D721Med (cell line): Measurements from ENCODE around the gene PRPF38B.
"Not testable (repeated sequence)": the region's sequence is repeated elsewhere in the genome, so short reads cannot be mapped to it uniquely, and the experiment has no call there.

Experiments
- DNase-seq: peaks from one replicate; pipeline ENCODE4 v3.0.0; 2011; ENCODE audit warnings: low spot score; ENCODE audit not compliant: insufficient read length
- FAIRE-seq: peaks from 2 replicates; lab custom pipeline; 2011; peaks lifted over from hg19 to GRCh38; lab: Jason Lieb, UNC
- TF ChIP-seq, protein P1 (sequence below): IDR thresholded peaks from 2 replicates; pipeline ENCODE4 v1.5.1; 2012; ENCODE audit warnings: mild to moderate bottlenecking, control low read depth; ENCODE audit not compliant: insufficient read depth; ENCODE audit errors: missing control alignments

PRPF38B gene

DNA sequence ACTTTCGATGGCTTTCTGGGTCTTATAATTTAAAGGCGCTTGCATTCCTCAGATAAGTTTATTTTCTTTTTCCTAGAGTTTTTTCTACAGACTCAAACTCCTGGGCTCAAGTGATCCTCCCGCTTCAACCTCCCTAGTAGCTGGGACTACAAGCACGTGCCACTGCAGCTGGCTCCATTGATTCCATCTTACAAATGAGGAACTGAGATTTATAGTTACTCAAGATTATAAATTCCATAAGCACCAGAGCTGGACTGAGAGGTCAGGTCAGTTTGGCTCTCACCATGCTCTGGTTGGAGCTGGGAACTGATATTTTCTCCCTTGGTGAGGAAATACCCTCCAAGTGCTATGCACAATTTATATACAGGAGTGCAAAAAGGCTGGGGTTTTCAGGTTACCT is 13.4 kb upstream of the PRPF38B start:
- no peak for DNase-seq
- TF ChIP-seq, protein P1, sequence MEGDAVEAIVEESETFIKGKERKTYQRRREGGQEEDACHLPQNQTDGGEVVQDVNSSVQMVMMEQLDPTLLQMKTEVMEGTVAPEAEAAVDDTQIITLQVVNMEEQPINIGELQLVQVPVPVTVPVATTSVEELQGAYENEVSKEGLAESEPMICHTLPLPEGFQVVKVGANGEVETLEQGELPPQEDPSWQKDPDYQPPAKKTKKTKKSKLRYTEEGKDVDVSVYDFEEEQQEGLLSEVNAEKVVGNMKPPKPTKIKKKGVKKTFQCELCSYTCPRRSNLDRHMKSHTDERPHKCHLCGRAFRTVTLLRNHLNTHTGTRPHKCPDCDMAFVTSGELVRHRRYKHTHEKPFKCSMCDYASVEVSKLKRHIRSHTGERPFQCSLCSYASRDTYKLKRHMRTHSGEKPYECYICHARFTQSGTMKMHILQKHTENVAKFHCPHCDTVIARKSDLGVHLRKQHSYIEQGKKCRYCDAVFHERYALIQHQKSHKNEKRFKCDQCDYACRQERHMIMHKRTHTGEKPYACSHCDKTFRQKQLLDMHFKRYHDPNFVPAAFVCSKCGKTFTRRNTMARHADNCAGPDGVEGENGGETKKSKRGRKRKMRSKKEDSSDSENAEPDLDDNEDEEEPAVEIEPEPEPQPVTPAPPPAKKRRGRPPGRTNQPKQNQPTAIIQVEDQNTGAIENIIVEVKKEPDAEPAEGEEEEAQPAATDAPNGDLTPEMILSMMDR, result no peak
- no peak for FAIRE-seq

DNA sequence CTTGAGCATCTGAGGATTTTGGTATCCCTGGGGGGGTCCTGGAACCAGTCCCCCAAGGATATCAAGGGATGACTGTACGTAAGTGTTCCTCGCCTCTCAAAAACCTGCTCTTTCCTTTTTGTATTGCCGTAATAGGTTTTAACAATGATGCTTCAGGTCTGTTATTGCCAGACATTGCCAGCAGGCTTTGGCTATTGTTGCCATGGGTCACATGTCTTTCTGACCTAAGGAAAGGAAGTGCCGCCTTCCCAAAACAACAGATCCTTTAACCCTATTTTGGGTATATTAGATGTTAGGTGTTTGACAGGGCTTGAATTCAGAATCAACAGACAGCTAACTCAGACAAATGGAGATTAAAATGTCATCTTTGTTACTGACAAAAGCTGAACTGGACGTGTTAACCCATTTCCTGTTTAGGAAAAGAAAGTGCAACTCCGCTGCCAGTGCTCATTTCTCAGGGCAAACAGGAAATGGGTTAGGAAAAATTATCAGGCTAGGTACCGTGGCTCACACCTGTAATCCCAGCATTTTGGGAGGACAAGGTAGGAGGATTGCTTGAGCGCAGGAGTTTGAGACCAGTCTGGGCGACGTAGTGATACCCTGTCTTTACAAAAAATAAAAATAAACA is 12.4 kb upstream of the PRPF38B start:
- FAIRE-seq, result no peak
- TF ChIP-seq, protein P1, result no peak
- DNase-seq, result no peak

DNA sequence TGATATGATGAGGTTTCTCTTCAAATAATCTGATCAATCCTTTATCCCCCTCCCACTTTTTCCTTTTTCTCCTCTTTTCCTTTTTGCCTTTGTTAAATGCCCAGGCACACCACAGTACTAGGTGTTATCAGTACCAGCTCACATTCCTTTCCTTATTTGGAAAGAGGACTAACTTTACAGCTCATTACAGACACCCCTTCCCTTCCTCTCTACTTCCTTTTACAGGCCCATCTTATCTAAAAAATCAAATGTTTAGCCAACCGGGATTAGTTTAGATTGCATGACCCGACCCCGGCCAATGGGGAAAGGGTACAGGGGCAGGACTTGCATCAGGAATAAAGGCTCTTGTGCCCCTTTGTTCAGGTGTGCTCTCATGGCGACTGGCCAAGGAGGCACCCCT is 10.4 kb upstream of the PRPF38B start:
- not testable (repeated sequence) for FAIRE-seq

DNA sequence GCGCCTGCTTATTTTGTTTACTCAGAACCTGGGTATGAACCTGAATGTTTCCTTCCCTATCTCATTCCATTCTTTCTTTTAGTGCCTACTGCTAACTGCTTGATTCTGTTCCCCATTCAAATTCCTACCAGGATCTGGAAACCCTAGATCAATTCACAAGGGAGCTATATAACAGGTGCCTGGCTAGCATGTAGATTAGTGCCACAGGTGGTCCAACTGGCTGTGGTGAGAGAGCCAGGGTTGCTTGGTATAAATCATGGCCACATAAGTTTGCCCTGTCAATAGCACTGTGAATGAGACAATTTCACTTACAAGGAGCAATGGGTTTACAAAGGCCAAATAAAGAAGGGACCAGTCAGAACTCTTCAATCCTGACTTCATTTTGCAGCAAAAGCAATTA is 6.6 kb upstream of the PRPF38B start:
- DNase-seq, result no peak
- no peak for FAIRE-seq
- TF ChIP-seq, protein P1, result no peak

More for the DNA sequence above, 10.4 kb upstream of the PRPF38B start:
- DNase-seq, result not testable (repeated sequence)

DNA sequence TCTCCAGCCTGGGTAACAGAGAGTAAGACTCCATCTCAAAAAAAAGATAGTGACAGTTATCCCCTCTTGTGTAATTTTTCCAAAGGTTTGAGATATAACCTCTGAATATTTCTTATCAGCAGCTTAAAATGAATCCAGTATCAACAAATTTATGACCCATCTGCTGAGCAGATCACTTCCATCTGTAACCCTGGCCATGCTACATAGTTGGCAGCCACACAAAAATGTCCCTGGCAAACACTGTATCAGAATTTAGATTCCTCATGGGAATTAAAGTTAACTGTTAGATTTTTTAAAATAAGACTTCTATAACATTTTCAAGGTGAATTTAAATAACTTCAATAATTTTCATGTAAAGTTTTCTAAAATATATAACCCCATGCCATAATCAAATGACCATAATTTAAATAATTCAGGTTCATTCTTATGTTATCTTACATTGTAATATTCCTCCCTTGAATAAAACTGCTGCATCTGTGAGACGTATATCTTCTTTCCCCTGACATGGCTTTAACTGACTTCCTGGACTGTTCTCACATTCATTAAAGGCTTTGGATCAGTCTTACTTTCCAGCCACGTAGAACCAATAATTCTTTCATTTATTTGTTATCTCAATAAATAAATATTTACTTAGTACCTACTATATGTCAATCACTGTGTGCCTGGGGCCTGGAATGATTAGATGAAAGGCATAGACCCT is 5.3 kb upstream of the PRPF38B start:
- FAIRE-seq (no peak), DNase-seq (no peak)
- TF ChIP-seq, protein P1, result no peak

DNA sequence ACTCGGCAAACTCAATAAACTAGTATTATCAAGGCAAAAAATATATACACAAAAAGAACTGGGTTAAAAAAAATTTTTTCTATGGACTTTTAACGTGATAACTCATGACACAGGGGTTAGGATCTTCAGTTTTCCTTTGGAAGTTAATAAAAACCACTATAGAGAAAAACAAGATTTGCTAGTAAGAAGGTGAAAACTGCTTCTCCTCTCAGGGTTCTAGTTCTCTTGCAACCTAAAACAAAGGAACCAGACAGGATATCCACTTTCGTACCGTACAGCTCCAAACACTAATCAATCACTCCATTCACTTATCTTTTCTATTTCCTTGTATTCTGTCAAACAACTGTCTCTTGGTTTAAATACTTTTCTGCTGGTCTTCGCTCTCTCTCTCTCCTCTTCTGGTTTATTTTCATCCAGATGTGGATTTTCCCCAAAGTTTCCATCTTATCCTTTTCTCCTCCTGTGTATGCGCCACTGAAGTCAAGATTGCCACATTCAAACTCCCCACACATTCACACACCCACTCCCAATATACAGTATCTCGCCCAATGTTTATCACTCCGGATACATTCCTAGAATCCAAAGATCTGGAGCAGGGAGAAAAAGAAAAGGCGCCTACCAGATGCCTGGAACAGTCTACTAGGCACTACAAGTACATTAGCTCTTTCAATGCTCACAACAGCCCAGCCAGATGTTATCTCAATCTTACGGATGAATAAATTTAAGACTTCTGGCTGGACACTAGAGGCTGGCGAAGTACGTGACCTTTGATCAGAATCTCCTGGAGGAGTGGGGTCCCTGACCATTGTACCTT is 775 bp upstream of the PRPF38B start:
- FAIRE-seq (no peak), DNase-seq (no peak)
- TF ChIP-seq, protein P1, result no peak
